Activated T-helper 17 cell treated with anti-CD3 and anti-CD28 coated beads, Interleukin-2, amount 50 U/mL, for 72 hours (primary cell): ENCODE measurements around the gene TMC6. TPM values are rescaled to one million over a fixed set of nuclear protein-coding genes. Genes with fewer than 3 reads are reported as not detected.
"Not testable (repeated sequence)": the region's sequence is repeated elsewhere in the genome, so short reads cannot be mapped to it uniquely, and the experiment has no call there.

ENCODE experiments used
- ATAC-seq: fragments of 150-1000 bp; cut with Tn5 transposase; replicated peaks from 2 replicates; pipeline ENCODE4 v1.10.0; 2021; ENCODE audit warnings: mild to moderate bottlenecking, moderate library complexity
- H3K27ac Mint-ChIP-seq: one replicate; pipeline ENCODE4 v1.8.0; 2022; ENCODE audit warnings: mixed read lengths
- H3K27me3 Mint-ChIP-seq: one replicate; pipeline ENCODE4 v1.8.0; 2022; ENCODE audit warnings: mixed read lengths
- H3K36me3 Mint-ChIP-seq: one replicate; pipeline ENCODE4 v1.8.0; 2022; ENCODE audit warnings: low read depth, mild to moderate bottlenecking, mixed read lengths
- H3K4me1 Mint-ChIP-seq: one replicate; pipeline ENCODE4 v1.8.0; 2022; ENCODE audit warnings: mixed read lengths
- H3K4me3 Mint-ChIP-seq: one replicate; pipeline ENCODE4 v1.8.0; 2022; ENCODE audit warnings: mild to moderate bottlenecking, mixed read lengths
- H3K9me3 Mint-ChIP-seq: one replicate; pipeline ENCODE4 v1.8.0; 2022; ENCODE audit warnings: mixed read lengths
- total RNA-seq, 2 donors: library from RNA; stranded (reverse); gene quantifications; one replicate each; pipeline ENCODE4 v1.2.3, GENCODE V29; 2022

TMC6 gene
- total RNA-seq, 2 donors from 2014 or later: 165 to 351 TPM

GRCh38 chr17:78104540-78104941 is 24.0 kb downstream of the TMC6 start:
- H3K4me3 Mint-ChIP-seq: no peak overlapping the region
- H3K9me3 Mint-ChIP-seq: no peaks in the 10 kb centered on the region
- no peak overlapping the region for H3K27ac Mint-ChIP-seq
- H3K36me3 Mint-ChIP-seq: peaks cover 68% of the 10 kb centered on the region
- no peak for ATAC-seq
- H3K27me3 Mint-ChIP-seq: no peaks in the 10 kb centered on the region
- H3K4me1 Mint-ChIP-seq: peaks cover 11% of the 10 kb centered on the region

GRCh38 chr17:78103311-78103710 is 25.2 kb downstream of the TMC6 start:
- no peak for ATAC-seq
- peaks cover 68% of the 10 kb centered on the region for H3K36me3 Mint-ChIP-seq
- H3K9me3 Mint-ChIP-seq: no peaks in the 10 kb centered on the region
- H3K27me3 Mint-ChIP-seq: no peaks in the 10 kb centered on the region
- H3K4me1 Mint-ChIP-seq: peaks cover 11% of the 10 kb centered on the region
- H3K4me3 Mint-ChIP-seq: no peak overlapping the region
- no peak overlapping the region for H3K27ac Mint-ChIP-seq

GRCh38 chr17:78101542-78101941 is 27.0 kb downstream of the TMC6 start:
- Mint-ChIP-seq H3K4me1 (no peaks in the 10 kb centered on the region), H3K9me3 (no peaks in the 10 kb centered on the region), H3K27ac (peak overlapping the region; percentile 64), H3K4me3 (no peak overlapping the region), H3K27me3 (no peaks in the 10 kb centered on the region), H3K36me3 (peaks cover 70% of the 10 kb centered on the region)
- no peak for ATAC-seq

- peaks cover 75% of the 10 kb centered on the region for H3K36me3 Mint-ChIP-seq
- no peak overlapping the region for H3K4me3 Mint-ChIP-seq
- H3K9me3 Mint-ChIP-seq: no peaks in the 10 kb centered on the region
- no peak for ATAC-seq
- peak overlapping the region; percentile 64 for H3K27ac Mint-ChIP-seq
- no peaks in the 10 kb centered on the region for H3K27me3 Mint-ChIP-seq
- H3K4me1 Mint-ChIP-seq: no peaks in the 10 kb centered on the region
These were observed 27.4 kb downstream of the TMC6 start for GRCh38 chr17:78101112-78101511.

- peak overlapping the region; percentile 17 for H3K27ac Mint-ChIP-seq
- H3K27me3 Mint-ChIP-seq: no peaks in the 10 kb centered on the region
- H3K9me3 Mint-ChIP-seq: no peaks in the 10 kb centered on the region
- no peaks in the 10 kb centered on the region for H3K4me1 Mint-ChIP-seq
- H3K36me3 Mint-ChIP-seq: peaks cover 95% of the 10 kb centered on the region
- no peak for ATAC-seq
- H3K4me3 Mint-ChIP-seq: no peak overlapping the region
These were observed 32.5 kb downstream of the TMC6 start for GRCh38 chr17:78096093-78096492.

- H3K36me3 Mint-ChIP-seq: peaks cover 98% of the 10 kb centered on the region
- no peaks in the 10 kb centered on the region for H3K27me3 Mint-ChIP-seq
- H3K4me3 Mint-ChIP-seq: no peak overlapping the region
- no peak overlapping the region for H3K27ac Mint-ChIP-seq
- no peak for ATAC-seq
- H3K9me3 Mint-ChIP-seq: no peaks in the 10 kb centered on the region
- H3K4me1 Mint-ChIP-seq: no peaks in the 10 kb centered on the region
These were observed 33.5 kb downstream of the TMC6 start for GRCh38 chr17:78095035-78095434.

GRCh38 chr17:78092794-78093324 is 35.7 kb downstream of the TMC6 start:
- Mint-ChIP-seq H3K27ac (no peak overlapping the region), H3K9me3 (no peaks in the 10 kb centered on the region), H3K27me3 (no peaks in the 10 kb centered on the region), H3K4me1 (no peaks in the 10 kb centered on the region), H3K36me3 (peaks cover 96% of the 10 kb centered on the region), H3K4me3 (no peak overlapping the region)
- ATAC-seq: no peak

- Mint-ChIP-seq H3K9me3 (no peaks in the 10 kb centered on the region), H3K27ac (peak overlapping the region; percentile 67), H3K27me3 (no peaks in the 10 kb centered on the region), H3K36me3 (peaks cover 96% of the 10 kb centered on the region), H3K4me3 (no peak overlapping the region), H3K4me1 (no peaks in the 10 kb centered on the region)
- no peak for ATAC-seq
These were observed 38.8 kb downstream of the TMC6 start for GRCh38 chr17:78089576-78090281.

GRCh38 chr17:78088529-78088928 is 40.0 kb downstream of the TMC6 start:
- peaks cover 90% of the 10 kb centered on the region for H3K36me3 Mint-ChIP-seq
- H3K27ac Mint-ChIP-seq: no peak overlapping the region
- ATAC-seq: no peak
- no peaks in the 10 kb centered on the region for H3K27me3 Mint-ChIP-seq
- no peaks in the 10 kb centered on the region for H3K9me3 Mint-ChIP-seq
- no peak overlapping the region for H3K4me3 Mint-ChIP-seq
- no peaks in the 10 kb centered on the region for H3K4me1 Mint-ChIP-seq

GRCh38 chr17:78086740-78087139 is 41.8 kb downstream of the TMC6 start:
- no peaks in the 10 kb centered on the region for H3K9me3 Mint-ChIP-seq
- ATAC-seq: no peak
- H3K4me1 Mint-ChIP-seq: no peaks in the 10 kb centered on the region
- H3K27me3 Mint-ChIP-seq: no peaks in the 10 kb centered on the region
- H3K36me3 Mint-ChIP-seq: peaks cover 89% of the 10 kb centered on the region
- no peak overlapping the region for H3K27ac Mint-ChIP-seq
- no peak overlapping the region for H3K4me3 Mint-ChIP-seq

- Mint-ChIP-seq H3K36me3 (peaks cover 89% of the 10 kb centered on the region), H3K27me3 (no peaks in the 10 kb centered on the region), H3K4me1 (no peaks in the 10 kb centered on the region), H3K27ac (no peak overlapping the region), H3K9me3 (no peaks in the 10 kb centered on the region), H3K4me3 (no peak overlapping the region)
- ATAC-seq: no peak
These were observed 45.6 kb downstream of the TMC6 start for GRCh38 chr17:78082988-78083387.

GRCh38 chr17:78082355-78082872 is 46.1 kb downstream of the TMC6 start:
- not testable (repeated sequence) for H3K9me3 Mint-ChIP-seq, H3K27ac Mint-ChIP-seq, H3K4me3 Mint-ChIP-seq, H3K4me1 Mint-ChIP-seq, H3K27me3 Mint-ChIP-seq, ATAC-seq
- H3K36me3 Mint-ChIP-seq: peaks cover 89% of the 10 kb centered on the region

- H3K27me3 Mint-ChIP-seq: no peaks in the 10 kb centered on the region
- peaks cover 89% of the 10 kb centered on the region for H3K36me3 Mint-ChIP-seq
- H3K4me3 Mint-ChIP-seq: no peak overlapping the region
- H3K27ac Mint-ChIP-seq: no peak overlapping the region
- H3K9me3 Mint-ChIP-seq: no peaks in the 10 kb centered on the region
- no peak for ATAC-seq
- H3K4me1 Mint-ChIP-seq: no peaks in the 10 kb centered on the region
These were observed 47.0 kb downstream of the TMC6 start for GRCh38 chr17:78081551-78081950.

GRCh38 chr17:78079253-78079652 is 49.3 kb downstream of the TMC6 start:
- Mint-ChIP-seq H3K4me1 (no peaks in the 10 kb centered on the region), H3K9me3 (no peaks in the 10 kb centered on the region), H3K4me3 (no peak overlapping the region)

GRCh38 chr17:78075545-78075944 is 53.0 kb downstream of the TMC6 start:
- H3K4me1 Mint-ChIP-seq: no peaks in the 10 kb centered on the region
- no peak overlapping the region for H3K27ac Mint-ChIP-seq
- peaks cover 97% of the 10 kb centered on the region for H3K36me3 Mint-ChIP-seq
- H3K4me3 Mint-ChIP-seq: no peak overlapping the region
- no peaks in the 10 kb centered on the region for H3K27me3 Mint-ChIP-seq
- H3K9me3 Mint-ChIP-seq: no peaks in the 10 kb centered on the region
- ATAC-seq: no peak

More at GRCh38 chr17:78079253-78079652, 49.3 kb downstream of the TMC6 start:
- H3K27ac Mint-ChIP-seq: no peak overlapping the region
- no peaks in the 10 kb centered on the region for H3K27me3 Mint-ChIP-seq
- no peak for ATAC-seq
- H3K36me3 Mint-ChIP-seq: peaks cover 91% of the 10 kb centered on the region
